ENCODE data around the gene CDHR1. TPM values are rescaled to one million over a fixed set of nuclear protein-coding genes. Genes with fewer than 3 reads are reported as not detected.

CDHR1 gene
- total and polyA plus RNA-seq, 2 of the 8 experiments (the other 6 are each of a cell fraction or from before 2014, with no cell fraction given) = 3.9 to 10.5 TPM

GRCh38 chr10:84176351-84176750, 18.0 kb upstream of the CDHR1 start (continued):
- TF ChIP-seq NANOG (IDR thresholded peaks at IDR 0.05; ENCODE audit: insufficient read depth, low read depth, low read length, poor library complexity, severe bottlenecking) (no peak), CHD1 (IDR thresholded peaks at IDR 0.05; ENCODE audit: low read depth, low read length) (no peak)

Data from H1 (cell line).